Stimulated activated CD8-positive, alpha-beta memory T cell treated with anti-CD3 and anti-CD28 coated beads, Interleukin-12 subunit alpha, Interleukin-12 subunit beta, amount 100 ng/mL, for 4 hours (primary cell): ENCODE measurements around the gene NMRAL1.
A peak's percentile ranks its signal among the peaks of the same experiment; 100 is the strongest.

Experiments
- DNase-seq: peaks from one replicate; pipeline ENCODE4 v3.0.0-alpha.2; 2020; ENCODE audit warnings: low read depth

Gene NMRAL1

GRCh38 chr16:4474192-4474961 is at the start of gene NMRAL1:
TSS of gene NMRAL1 (minus strand) at chr16:4474625. CDS start at chr16:4474132, 493 bp downstream.
- DNase-seq: peak; percentile 67

GRCh38 chr16:4523686-4524085 is 49.3 kb upstream of the NMRAL1 start:
- DNase-seq: no peak

- no peak for DNase-seq
Measured at GRCh38 chr16:4522051-4522581, 47.7 kb upstream of the NMRAL1 start.

GRCh38 chr16:4520913-4521312 is 46.5 kb upstream of the NMRAL1 start:
- DNase-seq: no peak

- DNase-seq: no peak
Measured at GRCh38 chr16:4519274-4520058, 45.0 kb upstream of the NMRAL1 start.

- no peak for DNase-seq
Measured at GRCh38 chr16:4517812-4518680, 43.6 kb upstream of the NMRAL1 start.

GRCh38 chr16:4515611-4516233 is 41.3 kb upstream of the NMRAL1 start:
- DNase-seq: no peak

GRCh38 chr16:4514606-4515005 is 40.2 kb upstream of the NMRAL1 start:
- no peak for DNase-seq

GRCh38 chr16:4513881-4514280 is 39.5 kb upstream of the NMRAL1 start:
- no peak for DNase-seq

GRCh38 chr16:4513086-4513860 is 38.8 kb upstream of the NMRAL1 start:
- DNase-seq: no peak

- no peak for DNase-seq
Measured at GRCh38 chr16:4512473-4512872, 38.0 kb upstream of the NMRAL1 start.

GRCh38 chr16:4511441-4512082 is 37.1 kb upstream of the NMRAL1 start:
- no peak for DNase-seq

GRCh38 chr16:4510747-4511426 is 36.5 kb upstream of the NMRAL1 start:
- DNase-seq: no peak

- no peak for DNase-seq
Measured at GRCh38 chr16:4510131-4510530, 35.7 kb upstream of the NMRAL1 start.

GRCh38 chr16:4509420-4509819 is 35.0 kb upstream of the NMRAL1 start:
- DNase-seq: no peak

GRCh38 chr16:4508806-4509205 is 34.4 kb upstream of the NMRAL1 start:
- DNase-seq: no peak

GRCh38 chr16:4507588-4508345 is 33.3 kb upstream of the NMRAL1 start:
- no peak for DNase-seq

GRCh38 chr16:4506450-4506849 is 32.0 kb upstream of the NMRAL1 start:
- peak; percentile 19 for DNase-seq
